OCI-LY1 (cell line): ENCODE data around the gene DPY19L3.

Experiments
- H2AFZ ChIP-seq: fragments of 200-600 bp; sonication (generic), shearing (Covaris generic); 2 replicates; pipeline ENCODE4 v1.6.0; 2014; ENCODE audit warnings: antibody characterized with exemption, mild to moderate bottlenecking, low read length
- H3F3A ChIP-seq: fragments of 200-600 bp; sonication (generic), shearing (Covaris generic); 2 replicates; pipeline ENCODE4 v1.6.0; 2014; ENCODE audit warnings: mild to moderate bottlenecking, antibody characterized with exemption, low read length, moderate library complexity; ENCODE audit not compliant: insufficient read depth
- H3K27ac ChIP-seq: fragments of 200-600 bp; sonication (generic); 2 replicates; pipeline ENCODE4 v1.5.1; 2014; ENCODE audit warnings: low read length, mixed run types, mild to moderate bottlenecking, low read depth; ENCODE audit not compliant: poor library complexity, severe bottlenecking
- H3K27me3 ChIP-seq: fragments of 200-600 bp; sonication (generic); 2 replicates; pipeline ENCODE4 v1.6.0; 2014; ENCODE audit warnings: antibody characterized with exemption, mild to moderate bottlenecking, low read length, moderate library complexity; ENCODE audit not compliant: insufficient read depth
- H3K36me3 ChIP-seq: fragments of 200-600 bp; sonication (generic); 2 replicates; pipeline ENCODE4 v1.6.1; 2014; ENCODE audit warnings: mild to moderate bottlenecking, antibody characterized with exemption, low read length, moderate library complexity, mixed read lengths; ENCODE audit not compliant: insufficient read depth
- H3K4me1 ChIP-seq: fragments of 200-600 bp; sonication (generic); 2 replicates; pipeline ENCODE4 v1.5.1; 2014; ENCODE audit warnings: mild to moderate bottlenecking, low read length, moderate library complexity; ENCODE audit not compliant: insufficient read depth, severe bottlenecking
- H3K4me2 ChIP-seq: fragments of 200-600 bp; sonication (generic), shearing (Covaris generic); 2 replicates; pipeline ENCODE4 v1.6.1; 2014; ENCODE audit warnings: low read length
- H3K4me3 ChIP-seq: fragments of 200-600 bp; sonication (generic); 2 replicates; pipeline ENCODE4 v1.5.1; 2014; ENCODE audit warnings: low read length, low read depth, mild to moderate bottlenecking, mixed read lengths; ENCODE audit not compliant: poor library complexity, severe bottlenecking
- H3K79me2 ChIP-seq: fragments of 200-600 bp; shearing (Covaris generic); 2 replicates; pipeline ENCODE4 v1.6.1; 2016; ENCODE audit warnings: mixed run types, low read length, mixed read lengths; ENCODE audit not compliant: insufficient read depth
- H3K9ac ChIP-seq: fragments of 200-600 bp; sonication (generic), shearing (Covaris generic); 2 replicates; pipeline ENCODE4 v1.6.1; 2014; ENCODE audit warnings: mild to moderate bottlenecking, low read length, mixed read lengths
- H3K9me2 ChIP-seq: fragments of 200-600 bp; sonication (generic), shearing (Covaris generic); 2 replicates; pipeline ENCODE4 v1.6.1; 2014; ENCODE audit warnings: low read depth, mild to moderate bottlenecking, low read length, mixed read lengths
- H3K9me3 ChIP-seq: fragments of 200-600 bp; shearing (Covaris generic); 2 replicates; pipeline ENCODE4 v1.6.1; 2014; ENCODE audit warnings: low read length, mixed read lengths
- H4K20me1 ChIP-seq: fragments of 200-600 bp; sonication (generic), shearing (Covaris generic); 2 replicates; pipeline ENCODE4 v1.6.0; 2016; ENCODE audit warnings: mild to moderate bottlenecking, low read length; ENCODE audit not compliant: insufficient read depth
- CTCF ChIP-seq: fragments of 200-600 bp; sonication (generic), shearing (Covaris generic); IDR thresholded peaks from 2 replicates; pipeline ENCODE4 v1.5.1; 2017; ENCODE audit warnings: mild to moderate bottlenecking, antibody characterized with exemption, low read length, moderate library complexity, mixed read lengths
- EZH2 ChIP-seq: fragments of 200-600 bp; sonication (generic), shearing (Covaris generic); IDR thresholded peaks from 2 replicates; pipeline ENCODE4 v1.8.0; 2017; ENCODE audit warnings: borderline replicate concordance, mixed run types, mild to moderate bottlenecking, antibody characterized with exemption, low read length, moderate library complexity, mixed read lengths

DPY19L3 gene

GRCh38 chr19:32471811-32472210 is 66.2 kb downstream of the DPY19L3 start:
- Histone ChIP-seq H3F3A (no peaks in the 10 kb centered on the region), H3K79me2 (no peaks in the 10 kb centered on the region), H3K4me2 (no peak overlapping the region), H3K36me3 (peaks cover 7% of the 10 kb centered on the region; the same call in 1 of the 2 replicates), H3K4me1 (no peaks in the 10 kb centered on the region), H2AFZ (no peak overlapping the region), H3K9me3 (no peaks in the 10 kb centered on the region), H3K27ac (no peak overlapping the region), H4K20me1 (no peaks in the 10 kb centered on the region), H3K4me3 (no peak overlapping the region), H3K9ac (no peak overlapping the region), H3K9me2 (no peaks in the 10 kb centered on the region), H3K27me3 (no peaks in the 10 kb centered on the region)
- TF ChIP-seq EZH2 (no peak), CTCF (no peak)

- H3K9me2 ChIP-seq = no peaks in the 10 kb centered on the region
These were observed 69.8 kb downstream of the DPY19L3 start for GRCh38 chr19:32475141-32476031.

DNA sequence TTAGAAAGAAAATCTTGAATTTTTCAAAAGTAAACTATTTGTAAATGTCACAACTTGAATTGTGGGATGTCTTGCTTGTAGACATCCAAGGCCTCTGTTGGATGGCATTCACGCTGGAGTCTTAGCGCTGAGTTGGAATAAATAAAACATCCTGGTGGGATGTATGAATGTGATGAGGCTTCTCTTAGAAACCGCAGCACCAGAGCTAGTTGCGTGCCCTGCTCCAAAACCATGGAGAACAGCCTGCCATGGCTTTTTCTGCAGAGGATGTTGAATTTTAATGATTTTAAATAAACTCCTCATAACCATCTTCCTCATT is 70.4 kb downstream of the DPY19L3 start:
- Histone ChIP-seq H3F3A (no peaks in the 10 kb centered on the region), H3K4me1 (no peaks in the 10 kb centered on the region), H3K9ac (no peak overlapping the region), H3K4me3 (no peak overlapping the region), H3K4me2 (no peak overlapping the region), H2AFZ (no peak overlapping the region), H3K79me2 (no peaks in the 10 kb centered on the region), H4K20me1 (no peaks in the 10 kb centered on the region), H3K9me2 (no peaks in the 10 kb centered on the region), H3K9me3 (no peaks in the 10 kb centered on the region), H3K36me3 (peaks cover 20% of the 10 kb centered on the region), H3K27me3 (no peaks in the 10 kb centered on the region), H3K27ac (no peak overlapping the region)
- TF ChIP-seq CTCF (no peak), EZH2 (no peak)

More at GRCh38 chr19:32475141-32476031, 69.8 kb downstream of the DPY19L3 start:
- H3K4me1 ChIP-seq = no peaks in the 10 kb centered on the region
- H3K27me3 ChIP-seq = no peaks in the 10 kb centered on the region
- no peak overlapping the region for H3K9ac ChIP-seq
- no peaks in the 10 kb centered on the region for H4K20me1 ChIP-seq
- no peak overlapping the region for H3K27ac ChIP-seq
- no peak overlapping the region for H2AFZ ChIP-seq
- no peak overlapping the region for H3K4me3 ChIP-seq
- no peaks in the 10 kb centered on the region for H3K79me2 ChIP-seq
- no peaks in the 10 kb centered on the region for H3F3A ChIP-seq
- peaks cover 20% of the 10 kb centered on the region for H3K36me3 ChIP-seq
- no peak overlapping the region for H3K4me2 ChIP-seq
- TF ChIP-seq EZH2 (no peak), CTCF (no peak)
- no peaks in the 10 kb centered on the region for H3K9me3 ChIP-seq
